Activated CD8-positive, alpha-beta memory T cell treated with anti-CD3 and anti-CD28 coated beads, Interleukin-2, amount 10 ng/mL, durations not matched to agents 7 days and 5 days (primary cell): ENCODE measurements around the gene IRAK3. TPM values are rescaled to one million over a fixed set of nuclear protein-coding genes. Genes with fewer than 3 reads are reported as not detected.
"Not testable (repeated sequence)": the region's sequence is repeated elsewhere in the genome, so short reads cannot be mapped to it uniquely, and the experiment has no call there.

ENCODE experiments used
- ATAC-seq: fragments of 150-1000 bp; cut with Tn5 transposase; one replicate; pipeline ENCODE4 v1.10.0; 2021; ENCODE audit warnings: moderate library complexity
- CTCF ChIA-PET: fragments of 350-600 bp; sonication (Branson Sonifier 250); formaldehyde crosslinking; loops from one replicate; lab custom pipeline; 2021; ENCODE audit warnings: antibody characterized with exemption; lab: Charles Lee
- DNase-seq: peaks from one replicate; pipeline ENCODE4 v3.0.0-alpha.2; 2020
- H3K27ac Mint-ChIP-seq: one replicate; pipeline ENCODE4 v1.8.0; 2021; ENCODE audit warnings: mild to moderate bottlenecking, mixed read lengths
- H3K27me3 Mint-ChIP-seq: one replicate; pipeline ENCODE4 v1.8.0; 2021; ENCODE audit warnings: mixed read lengths
- H3K36me3 Mint-ChIP-seq: one replicate; pipeline ENCODE4 v1.8.0; 2021; ENCODE audit warnings: mild to moderate bottlenecking, mixed read lengths
- H3K4me1 Mint-ChIP-seq: one replicate; pipeline ENCODE4 v1.8.0; 2021; ENCODE audit warnings: mixed read lengths
- H3K4me3 Mint-ChIP-seq: one replicate; pipeline ENCODE4 v1.8.0; 2021; ENCODE audit warnings: mild to moderate bottlenecking, moderate library complexity, mixed read lengths
- H3K9me3 Mint-ChIP-seq: one replicate; pipeline ENCODE4 v1.8.0; 2022; ENCODE audit warnings: low read depth, mixed read lengths
- total RNA-seq, 2 experiments: library from RNA; stranded (reverse); gene quantifications; one replicate each; pipeline ENCODE4 v1.2.3, GENCODE V29; 2021

The IRAK3 gene
- total RNA-seq, 2 experiments from 2014 or later, result 0.20 to 0.52 TPM

GRCh38 chr12:66159123-66159522 lies 29.9 kb upstream of the IRAK3 start:
- ATAC-seq (no peak), DNase-seq (no peak)
- peaks cover 11% of the 10 kb centered on the region for H3K4me1 Mint-ChIP-seq
- H3K27me3 Mint-ChIP-seq, result no peaks in the 10 kb centered on the region
- no peak overlapping the region for H3K4me3 Mint-ChIP-seq
- H3K36me3 Mint-ChIP-seq, result peaks cover 50% of the 10 kb centered on the region
- H3K9me3 Mint-ChIP-seq, result peaks cover 3% of the 10 kb centered on the region
- no peak overlapping the region for H3K27ac Mint-ChIP-seq
- CTCF ChIA-PET, result no interaction called here

- CTCF ChIA-PET, result no interaction called here
- DNase-seq (no peak), ATAC-seq (no peak)
- peaks cover 65% of the 10 kb centered on the region for H3K36me3 Mint-ChIP-seq
- no peaks in the 10 kb centered on the region for H3K27me3 Mint-ChIP-seq
- no peak overlapping the region for H3K27ac Mint-ChIP-seq
- no peak overlapping the region for H3K4me3 Mint-ChIP-seq
- peaks cover 10% of the 10 kb centered on the region for H3K9me3 Mint-ChIP-seq
- H3K4me1 Mint-ChIP-seq, result peaks cover 21% of the 10 kb centered on the region
Observed at GRCh38 chr12:66160704-66161103, 28.3 kb upstream of the IRAK3 start.

- Mint-ChIP-seq H3K36me3 (peaks cover 71% of the 10 kb centered on the region), H3K4me1 (peaks cover 29% of the 10 kb centered on the region), H3K27me3 (no peaks in the 10 kb centered on the region), H3K4me3 (no peak overlapping the region), H3K9me3 (peaks cover 13% of the 10 kb centered on the region), H3K27ac (no peak overlapping the region)
- no peak for DNase-seq
- no peak for ATAC-seq
- CTCF ChIA-PET, result interaction anchor here (1.5 kb wide), 1 partner anchor 12 kb away, joined by 3 read pairs; no protein-coding TSS in a partner anchor
Observed at GRCh38 chr12:66162701-66163100, 26.3 kb upstream of the IRAK3 start.

- peaks cover 34% of the 10 kb centered on the region for H3K4me1 Mint-ChIP-seq
- no peak for ATAC-seq
Observed at GRCh38 chr12:66163289-66163688, 25.7 kb upstream of the IRAK3 start.

GRCh38 chr12:66164349-66164821 lies 24.6 kb upstream of the IRAK3 start:
- Mint-ChIP-seq H3K4me1 (peaks cover 43% of the 10 kb centered on the region), H3K27ac (peak overlapping the region; percentile 36)
- CTCF ChIA-PET, result interaction anchor here (1.0 kb wide), 1 partner anchor 16 kb away, joined by 3 read pairs; no protein-coding TSS in a partner anchor

More at GRCh38 chr12:66163289-66163688, 25.7 kb upstream of the IRAK3 start:
- Mint-ChIP-seq H3K27ac (no peak overlapping the region), H3K9me3 (peaks cover 13% of the 10 kb centered on the region), H3K4me3 (no peak overlapping the region), H3K36me3 (peaks cover 74% of the 10 kb centered on the region), H3K27me3 (no peaks in the 10 kb centered on the region)
- CTCF ChIA-PET, result no interaction called here
- DNase-seq, result no peak

GRCh38 chr12:66165141-66165540 lies 23.9 kb upstream of the IRAK3 start:
- peaks cover 13% of the 10 kb centered on the region for H3K9me3 Mint-ChIP-seq
- H3K4me3 Mint-ChIP-seq, result no peak overlapping the region
- H3K27me3 Mint-ChIP-seq, result no peaks in the 10 kb centered on the region
- ATAC-seq (no peak), DNase-seq (no peak)
- CTCF ChIA-PET, result no interaction called here
- H3K4me1 Mint-ChIP-seq, result peaks cover 43% of the 10 kb centered on the region
- H3K27ac Mint-ChIP-seq, result no peak overlapping the region
- peaks cover 72% of the 10 kb centered on the region for H3K36me3 Mint-ChIP-seq

More at GRCh38 chr12:66164349-66164821, 24.6 kb upstream of the IRAK3 start:
- Mint-ChIP-seq H3K36me3 (peaks cover 76% of the 10 kb centered on the region), H3K9me3 (peaks cover 13% of the 10 kb centered on the region), H3K27me3 (no peaks in the 10 kb centered on the region), H3K4me3 (no peak overlapping the region)
- ATAC-seq (no peak), DNase-seq (no peak)

GRCh38 chr12:66166561-66166960 lies 22.5 kb upstream of the IRAK3 start:
- Mint-ChIP-seq H3K27me3 (no peaks in the 10 kb centered on the region), H3K4me3 (no peak overlapping the region), H3K9me3 (peaks cover 13% of the 10 kb centered on the region), H3K27ac (no peak overlapping the region), H3K4me1 (peaks cover 50% of the 10 kb centered on the region), H3K36me3 (peaks cover 64% of the 10 kb centered on the region)
- no peak for ATAC-seq
- no peak for DNase-seq
- CTCF ChIA-PET, result no interaction called here

GRCh38 chr12:66168410-66168809 lies 20.6 kb upstream of the IRAK3 start:
- Mint-ChIP-seq H3K4me1 (peaks cover 44% of the 10 kb centered on the region), H3K9me3 (peaks cover 10% of the 10 kb centered on the region), H3K4me3 (peak overlapping the region; percentile 96), H3K36me3 (peaks cover 54% of the 10 kb centered on the region), H3K27ac (peak overlapping the region; percentile 99), H3K27me3 (no peaks in the 10 kb centered on the region)
- ATAC-seq, result no peak
- CTCF ChIA-PET, result interaction anchor here (1.7 to 2.0 kb wide), 2 partner anchors 21 to 23 kb away, joined by 3 to 4 read pairs; no protein-coding TSS in a partner anchor
- DNase-seq, result no peak

- no peaks in the 10 kb centered on the region for H3K27me3 Mint-ChIP-seq
- H3K4me3 Mint-ChIP-seq, result peak within 1 kb of the TSS; percentile 96
- peaks cover 7% of the 10 kb centered on the region for H3K9me3 Mint-ChIP-seq
- peak; percentile 87 for ATAC-seq
- CTCF ChIA-PET, result interaction anchor here (0.8 to 2.0 kb wide), 8 partner anchors 19 to 198 kb away, joined by 3 to 10 read pairs (median 4); partner anchors contain the start of genes HELB, IRAK3 and LLPH
- DNase-seq, result peak; percentile 92
- H3K4me1 Mint-ChIP-seq, result peaks cover 38% of the 10 kb centered on the region
- peak within 1 kb of the TSS; percentile 99 for H3K27ac Mint-ChIP-seq
- H3K36me3 Mint-ChIP-seq, result peaks cover 44% of the 10 kb centered on the region
Observed at GRCh38 chr12:66169221-66170170, 19.5 kb upstream of the IRAK3 start, which contains the start of gene TMBIM4. Gene TMBIM4, minus strand, starts transcription at chr12:66169996. Its CDS starts 45 bp downstream, at chr12:66169951.

GRCh38 chr12:66170606-66171005 lies 18.4 kb upstream of the IRAK3 start:
- ATAC-seq (no peak), DNase-seq (no peak)
- Mint-ChIP-seq H3K27me3 (peaks cover 3% of the 10 kb centered on the region), H3K4me1 (peaks cover 33% of the 10 kb centered on the region), H3K36me3 (peaks cover 34% of the 10 kb centered on the region), H3K9me3 (peaks cover 3% of the 10 kb centered on the region), H3K27ac (peak overlapping the region; percentile 99), H3K4me3 (peak overlapping the region; percentile 96)
- CTCF ChIA-PET, result interaction anchor here (0.8 to 1.0 kb wide), 3 partner anchors 18 to 197 kb away, joined by 3 to 4 read pairs (median 3); partner anchors contain the start of gene IRAK3

- DNase-seq, ATAC-seq, H3K4me3 Mint-ChIP-seq, H3K36me3 Mint-ChIP-seq, H3K4me1 Mint-ChIP-seq, H3K9me3 Mint-ChIP-seq, H3K27ac Mint-ChIP-seq, CTCF ChIA-PET: not testable (repeated sequence)
- peaks cover 27% of the 10 kb centered on the region for H3K27me3 Mint-ChIP-seq
Observed at GRCh38 chr12:66174391-66175325, 14.4 kb upstream of the IRAK3 start.

- no peaks in the 10 kb centered on the region for H3K4me1 Mint-ChIP-seq
- no peak overlapping the region for H3K27ac Mint-ChIP-seq
- no peak for DNase-seq
- H3K27me3 Mint-ChIP-seq, result peaks cover 27% of the 10 kb centered on the region
- ATAC-seq, result no peak
- CTCF ChIA-PET, result interaction anchor here (1.1 to 1.4 kb wide), 2 partner anchors 21 to 126 kb away, joined by 3 read pairs; partner anchors contain the start of gene HELB
- H3K4me3 Mint-ChIP-seq, result no peak overlapping the region
- no peaks in the 10 kb centered on the region for H3K36me3 Mint-ChIP-seq
- no peaks in the 10 kb centered on the region for H3K9me3 Mint-ChIP-seq
Observed at GRCh38 chr12:66176105-66176900, 12.7 kb upstream of the IRAK3 start.
